IgD-negative memory B cell (primary cell): ENCODE results near the gene PHLDB3. TPM values are rescaled to one million over a fixed set of nuclear protein-coding genes. Genes with fewer than 3 reads are reported as not detected.

Experiments used
- H3K27ac Mint-ChIP-seq, 3 donors: one replicate each; pipeline ENCODE4 v1.8.0; 2020 to 2022; ENCODE audit warnings: mild to moderate bottlenecking in 3 of 3, mixed read lengths in 3 of 3, moderate library complexity in 1 of 3
- H3K27me3 Mint-ChIP-seq: one replicate; pipeline ENCODE4 v1.8.0; 2021; ENCODE audit warnings: mixed read lengths
- H3K36me3 Mint-ChIP-seq: one replicate; pipeline ENCODE4 v1.8.0; 2020; ENCODE audit warnings: mild to moderate bottlenecking, mixed read lengths
- H3K4me1 Mint-ChIP-seq, 3 donors: one replicate each; pipeline ENCODE4 v1.8.0; 2020 to 2022; ENCODE audit warnings: mixed read lengths in 3 of 3, mild to moderate bottlenecking in 1 of 3
- H3K4me3 Mint-ChIP-seq, 4 donors: one replicate each; pipeline ENCODE4 v1.8.0; 2020 to 2022; ENCODE audit warnings: mild to moderate bottlenecking in 4 of 4, mixed read lengths in 4 of 4, moderate library complexity in 3 of 4
- H3K9me3 Mint-ChIP-seq, 3 donors: one replicate each; pipeline ENCODE4 v1.8.0; 2020 to 2021; ENCODE audit warnings: mixed read lengths in 3 of 3, mild to moderate bottlenecking in 1 of 3
- polyA plus RNA-seq: library from polyadenylated mRNA; unstranded; fragments of 300-500 nt; fragmentation: Illumina TruSeq; gene quantifications from one replicate; pipeline ENCODE4 v1.2.3, GENCODE V29; 2021

PHLDB3 gene
- polyA plus RNA-seq, 1 donor from 2014 or later = 6.8 TPM

GRCh38 chr19:43476606-43477005 is 27.9 kb downstream of the PHLDB3 start:
- no peaks in the 10 kb centered on the region for H3K27me3 Mint-ChIP-seq
- H3K36me3 Mint-ChIP-seq = peaks cover 12% of the 10 kb centered on the region
- peaks cover 4 to 12% (median 5%) of the 10 kb centered on the region in 3 donors for H3K4me1 Mint-ChIP-seq
- no peaks in the 10 kb centered on the region for H3K9me3 Mint-ChIP-seq
- peak overlapping the region in 1 of 3 donors; percentile 53 for H3K27ac Mint-ChIP-seq
- H3K4me3 Mint-ChIP-seq = peak overlapping the region in 1 of 4 donors; percentile 87

GRCh38 chr19:43474986-43475705 is 29.4 kb downstream of the PHLDB3 start:
- no peaks in the 10 kb centered on the region for H3K9me3 Mint-ChIP-seq
- H3K27ac Mint-ChIP-seq = peak overlapping the region; percentile 87 to 94 (median 89)
- peaks cover 5% of the 10 kb centered on the region for H3K36me3 Mint-ChIP-seq
- no peaks in the 10 kb centered on the region for H3K27me3 Mint-ChIP-seq
- H3K4me3 Mint-ChIP-seq = peak overlapping the region; percentile 78 to 89 (median 83)
- H3K4me1 Mint-ChIP-seq = peaks cover 4 to 12% (median 5%) of the 10 kb centered on the region in 3 donors

- Mint-ChIP-seq H3K27me3 (no peaks in the 10 kb centered on the region), H3K27ac (peak overlapping the region in 2 of 3 donors; percentile 85 to 87), H3K4me3 (peak overlapping the region in 2 of 4 donors; percentile 43 to 48), H3K9me3 (no peaks in the 10 kb centered on the region), H3K36me3 (peaks cover 5% of the 10 kb centered on the region), H3K4me1 (peaks cover 4 to 12% (median 5%) of the 10 kb centered on the region in 3 donors)
Observed at GRCh38 chr19:43474487-43474886, 30.1 kb downstream of the PHLDB3 start.

- Mint-ChIP-seq H3K27me3 (no peaks in the 10 kb centered on the region), H3K36me3 (no peaks in the 10 kb centered on the region), H3K4me1 (peaks cover 5 to 12% (median 8%) of the 10 kb centered on the region in 3 donors), H3K4me3 (no peak overlapping the region), H3K27ac (no peak overlapping the region), H3K9me3 (no peaks in the 10 kb centered on the region)
Observed at GRCh38 chr19:43471091-43471490, 33.5 kb downstream of the PHLDB3 start.

GRCh38 chr19:43470288-43470687 is 34.3 kb downstream of the PHLDB3 start:
- H3K27ac Mint-ChIP-seq = peak overlapping the region in 1 of 3 donors; percentile 29
- H3K27me3 Mint-ChIP-seq = no peaks in the 10 kb centered on the region
- H3K4me1 Mint-ChIP-seq = peaks cover 2 to 8% (median 5%) of the 10 kb centered on the region in 3 donors
- no peaks in the 10 kb centered on the region for H3K36me3 Mint-ChIP-seq
- H3K9me3 Mint-ChIP-seq = no peaks in the 10 kb centered on the region
- H3K4me3 Mint-ChIP-seq = no peak overlapping the region

GRCh38 chr19:43469160-43469480 is 35.4 kb downstream of the PHLDB3 start:
- no peaks in the 10 kb centered on the region for H3K9me3 Mint-ChIP-seq
- H3K4me3 Mint-ChIP-seq = no peak overlapping the region
- H3K27me3 Mint-ChIP-seq = no peaks in the 10 kb centered on the region
- peaks cover 1 to 4% (median 2%) of the 10 kb centered on the region in 3 donors for H3K4me1 Mint-ChIP-seq
- no peaks in the 10 kb centered on the region for H3K36me3 Mint-ChIP-seq
- H3K27ac Mint-ChIP-seq = peak overlapping the region in 1 of 3 donors; percentile 42

GRCh38 chr19:43468354-43469159 is 36.0 kb downstream of the PHLDB3 start:
- H3K36me3 Mint-ChIP-seq = no peaks in the 10 kb centered on the region
- H3K9me3 Mint-ChIP-seq = no peaks in the 10 kb centered on the region
- peak overlapping the region in 1 of 3 donors; percentile 42 for H3K27ac Mint-ChIP-seq
- peaks cover 0 to 4% (median 1%) of the 10 kb centered on the region in 3 donors for H3K4me1 Mint-ChIP-seq
- H3K27me3 Mint-ChIP-seq = no peaks in the 10 kb centered on the region
- no peak overlapping the region for H3K4me3 Mint-ChIP-seq

- H3K4me3 Mint-ChIP-seq = no peak overlapping the region
- no peaks in the 10 kb centered on the region for H3K36me3 Mint-ChIP-seq
- no peaks in the 10 kb centered on the region for H3K9me3 Mint-ChIP-seq
- peaks cover 0 to 7% (median 0%) of the 10 kb centered on the region in 3 donors for H3K4me1 Mint-ChIP-seq
- H3K27ac Mint-ChIP-seq = peak overlapping the region in 1 of 3 donors; percentile 12
- no peaks in the 10 kb centered on the region for H3K27me3 Mint-ChIP-seq
Observed at GRCh38 chr19:43467730-43468129, 36.8 kb downstream of the PHLDB3 start.

- Mint-ChIP-seq H3K27ac (peak overlapping the region in 1 of 3 donors; percentile 12), H3K9me3 (no peaks in the 10 kb centered on the region), H3K36me3 (no peaks in the 10 kb centered on the region), H3K4me3 (no peak overlapping the region), H3K27me3 (no peaks in the 10 kb centered on the region), H3K4me1 (peaks cover 0 to 7% (median 0%) of the 10 kb centered on the region in 3 donors)
Observed at GRCh38 chr19:43467276-43467675, 37.3 kb downstream of the PHLDB3 start.

- H3K9me3 Mint-ChIP-seq = no peaks in the 10 kb centered on the region
- H3K4me1 Mint-ChIP-seq = peaks cover 0 to 7% (median 0%) of the 10 kb centered on the region in 3 donors
Observed at GRCh38 chr19:43466793-43467192, 37.8 kb downstream of the PHLDB3 start.

GRCh38 chr19:43465468-43466120 is 39.0 kb downstream of the PHLDB3 start, which contains the start of gene LYPD3:
LYPD3 (minus strand) TSS chr19:43465608; CDS start chr19:43465571, 37 bp downstream.
- Mint-ChIP-seq H3K4me3 (peak within 1 kb of the TSS; percentile 27 to 97 (median 92)), H3K36me3 (no peaks in the 10 kb centered on the region), H3K4me1 (peaks cover 0 to 7% (median 0%) of the 10 kb centered on the region in 3 donors), H3K27me3 (no peaks in the 10 kb centered on the region), H3K27ac (peak within 1 kb of the TSS in 2 of 3 donors; percentile 23 to 99), H3K9me3 (no peaks in the 10 kb centered on the region)

More at GRCh38 chr19:43466793-43467192, 37.8 kb downstream of the PHLDB3 start:
- no peaks in the 10 kb centered on the region for H3K36me3 Mint-ChIP-seq
- H3K27me3 Mint-ChIP-seq = no peaks in the 10 kb centered on the region
- H3K27ac Mint-ChIP-seq = no peak overlapping the region
- H3K4me3 Mint-ChIP-seq = no peak overlapping the region

GRCh38 chr19:43464134-43464775 is 40.3 kb downstream of the PHLDB3 start:
- Mint-ChIP-seq H3K27me3 (no peaks in the 10 kb centered on the region), H3K9me3 (no peaks in the 10 kb centered on the region), H3K36me3 (peaks cover 1% of the 10 kb centered on the region), H3K27ac (peak overlapping the region; percentile 77 to 99 (median 97)), H3K4me3 (peak overlapping the region; percentile 92 to 97 (median 94)), H3K4me1 (peaks cover 0 to 7% (median 0%) of the 10 kb centered on the region in 3 donors)

- peaks cover 0 to 5% (median 0%) of the 10 kb centered on the region in 3 donors for H3K4me1 Mint-ChIP-seq
- H3K9me3 Mint-ChIP-seq = no peaks in the 10 kb centered on the region
- peak overlapping the region; percentile 77 to 99 (median 97) for H3K27ac Mint-ChIP-seq
- peaks cover 1% of the 10 kb centered on the region for H3K36me3 Mint-ChIP-seq
- H3K4me3 Mint-ChIP-seq = peak overlapping the region; percentile 92 to 97 (median 94)
- no peaks in the 10 kb centered on the region for H3K27me3 Mint-ChIP-seq
Observed at GRCh38 chr19:43463381-43464133, 41.0 kb downstream of the PHLDB3 start.
